Keratinocyte (primary cell): ENCODE results near the gene HSD17B1. TPM values are rescaled to one million over a fixed set of nuclear protein-coding genes. Genes with fewer than 3 reads are reported as not detected.

Experiments
- DNase-seq: peaks from one replicate; pipeline ENCODE4 v3.0.0-alpha.2; 2011; ENCODE audit warnings: low read depth, missing footprints, low spot score
- FAIRE-seq: peaks from 2 replicates; lab custom pipeline; 2011; peaks lifted over from hg19 to GRCh38; lab: Jason Lieb, UNC
- H2AFZ ChIP-seq: 2 replicates; pipeline ENCODE4 v1.6.0; 2012; ENCODE audit warnings: low read length, control low read depth, inconsistent platforms; ENCODE audit not compliant: control insufficient read depth
- H3K27ac ChIP-seq: 2 replicates; pipeline ENCODE4 v1.5.1; 2011; ENCODE audit warnings: low read length; ENCODE audit not compliant: control insufficient read depth, insufficient read depth
- H3K27me3 ChIP-seq: 3 replicates; pipeline ENCODE4 v1.6.0; 2011; ENCODE audit warnings: low read length; ENCODE audit not compliant: control insufficient read depth, insufficient read depth; ENCODE audit errors: extremely low read depth
- H3K36me3 ChIP-seq, 2 experiments: 2 replicates in 1 of 2; 3 replicates in 1 of 2; pipeline ENCODE4 v1.5.1; 2011; ENCODE audit warnings: low read length in 2 of 2, mild to moderate bottlenecking in 1 of 2; ENCODE audit not compliant: control insufficient read depth in 2 of 2, insufficient read depth in 2 of 2; ENCODE audit errors: extremely low read depth in 1 of 2
- H3K4me1 ChIP-seq: 3 replicates; pipeline ENCODE4 v1.5.1; 2011; ENCODE audit warnings: low read length; ENCODE audit not compliant: control insufficient read depth, insufficient read depth; ENCODE audit errors: extremely low read depth
- H3K4me2 ChIP-seq: 3 replicates; pipeline ENCODE4 v1.6.0; 2011; ENCODE audit warnings: low read depth, low read length; ENCODE audit not compliant: control insufficient read depth, insufficient read depth; ENCODE audit errors: extremely low read depth
- H3K4me3 ChIP-seq, 3 experiments: fragments of 200-600 bp in 1 of 3; sonication (generic) in 1 of 3; 2 replicates in 2 of 3; 3 replicates in 1 of 3; pipeline ENCODE4 v1.5.1; 2011 to 2016; ENCODE audit warnings: low read length in 3 of 3, mild to moderate bottlenecking in 3 of 3, control low read depth in 2 of 3, inconsistent platforms in 1 of 3, low read depth in 1 of 3, mixed read lengths in 1 of 3, mixed run types in 1 of 3, moderate library complexity in 1 of 3; ENCODE audit not compliant: control insufficient read depth in 2 of 3, insufficient read depth in 2 of 3; ENCODE audit errors: extremely low read depth in 1 of 3
- H3K79me2 ChIP-seq: 2 replicates; pipeline ENCODE4 v1.6.0; 2012; ENCODE audit warnings: low read length; ENCODE audit not compliant: control insufficient read depth, insufficient read depth
- H3K9ac ChIP-seq: 3 replicates; pipeline ENCODE4 v1.6.0; 2011; ENCODE audit warnings: low read length; ENCODE audit not compliant: control insufficient read depth, insufficient read depth; ENCODE audit errors: extremely low read depth
- H3K9me1 ChIP-seq: 3 replicates; pipeline ENCODE4 v1.6.0; 2011; ENCODE audit warnings: low read length; ENCODE audit not compliant: control insufficient read depth, insufficient read depth; ENCODE audit errors: extremely low read depth
- H3K9me3 ChIP-seq: 2 replicates; pipeline ENCODE4 v1.5.1; 2012; ENCODE audit warnings: low read depth, low read length; ENCODE audit not compliant: control insufficient read depth
- H4K20me1 ChIP-seq: 3 replicates; pipeline ENCODE4 v1.6.0; 2011; ENCODE audit warnings: low read length; ENCODE audit not compliant: control insufficient read depth, insufficient read depth; ENCODE audit errors: extremely low read depth
- CTCF ChIP-seq, 3 experiments: IDR thresholded peaks in 1 of 3; conservative IDR thresholded peaks in 1 of 3; optimal IDR thresholded peaks in 1 of 3; 2 replicates in 2 of 3; 3 replicates in 1 of 3; pipeline versions ENCODE3 to v1.5.1; 2011; ENCODE audit warnings: low read length in 3 of 3, mild to moderate bottlenecking in 3 of 3, moderate library complexity in 2 of 3, control low read depth in 1 of 3, inconsistent platforms in 1 of 3; ENCODE audit not compliant: insufficient read depth in 2 of 3; ENCODE audit errors: extremely low read depth in 1 of 3
- EZH2 ChIP-seq: IDR thresholded peaks from one replicate; pipeline ENCODE4 v1.6.1; 2012; ENCODE audit warnings: inconsistent platforms, mild to moderate bottlenecking, low read length, moderate library complexity
- dilution Hi-C: fragments of 300-500 bp; cut with MboI; formaldehyde crosslinking; loops from one replicate; pipeline ENCODE4 v1.7.0; 2020; ENCODE audit warnings: low sequenced_read_pairs; ENCODE audit not compliant: extremely low pct_ligation_motif_present
- polyA plus RNA-seq, 5 experiments: library from polyadenylated mRNA; depleted of rRNA in 3 of 5; stranded (reverse) in 3 of 5; stranded (forward) in 1 of 5; unstranded in 1 of 5; fragments of >200 nt; gene quantifications; 1 replicate in 1 of 5; 2 replicates in 3 of 5; 3 replicates in 1 of 5; pipeline versions ENCODE4 v1.2.1 to v1.2.3, GENCODE V29; 2011 to 2012; ENCODE audit warnings: missing spikeins in 2 of 5, low read depth in 1 of 5, low replicate concordance in 1 of 5

Gene HSD17B1
- polyA plus RNA-seq, 1 donor (not counting 4 experiments of a cell fraction or from before 2014, with no cell fraction given) = 5.3 TPM

GRCh38 chr17:42527932-42528331 lies 24.8 kb upstream of the HSD17B1 start:
- no peak overlapping the region for H3K4me3 ChIP-seq
- H3K4me2 ChIP-seq = no peak overlapping the region
- dilution Hi-C loops = no loop called here
- no peak overlapping the region for H2AFZ ChIP-seq
- TF ChIP-seq CTCF (optimal IDR thresholded peaks at IDR 0.05 in 1 of 3, IDR thresholded peaks at IDR 0.05 in 1 of 3, conservative IDR thresholded peaks at IDR 0.05 in 1 of 3; ENCODE audit: extremely low read depth in 1 of 3, insufficient read depth in 2 of 3, low read length in 3 of 3) (no peak), EZH2 (no peak)
- DNase-seq (no peak), FAIRE-seq (no peak)
- H3K79me2 ChIP-seq = no peaks in the 10 kb centered on the region
- H3K9me3 ChIP-seq = no peaks in the 10 kb centered on the region
- no peaks in the 10 kb centered on the region for H3K36me3 ChIP-seq
- no peak overlapping the region for H3K27ac ChIP-seq
- peaks cover 38% of the 10 kb centered on the region for H3K4me1 ChIP-seq
- no peaks in the 10 kb centered on the region for H4K20me1 ChIP-seq
- H3K27me3 ChIP-seq = no peaks in the 10 kb centered on the region
- no peak overlapping the region for H3K9ac ChIP-seq
- no peaks in the 10 kb centered on the region for H3K9me1 ChIP-seq

GRCh38 chr17:42529061-42529460 lies 23.7 kb upstream of the HSD17B1 start:
- no peak overlapping the region for H2AFZ ChIP-seq
- no peaks in the 10 kb centered on the region for H3K9me3 ChIP-seq
- dilution Hi-C loops = no loop called here
- H3K4me2 ChIP-seq = no peak overlapping the region
- FAIRE-seq = no peak
- H3K79me2 ChIP-seq = no peaks in the 10 kb centered on the region
- H3K27me3 ChIP-seq = no peaks in the 10 kb centered on the region
- no peak overlapping the region for H3K27ac ChIP-seq
- no peaks in the 10 kb centered on the region for H3K9me1 ChIP-seq
- H3K36me3 ChIP-seq = no peaks in the 10 kb centered on the region
- TF ChIP-seq EZH2 (no peak), CTCF (optimal IDR thresholded peaks at IDR 0.05 in 1 of 3, IDR thresholded peaks at IDR 0.05 in 1 of 3, conservative IDR thresholded peaks at IDR 0.05 in 1 of 3; ENCODE audit: extremely low read depth in 1 of 3, insufficient read depth in 2 of 3, low read length in 3 of 3) (no peak)
- DNase-seq = no peak
- peaks cover 38% of the 10 kb centered on the region for H3K4me1 ChIP-seq
- H3K9ac ChIP-seq = no peak overlapping the region
- H4K20me1 ChIP-seq = no peaks in the 10 kb centered on the region
- no peak overlapping the region for H3K4me3 ChIP-seq
